ENCODE measurements around the gene SNX30. TPM values are rescaled to one million over a fixed set of nuclear protein-coding genes. Genes with fewer than 3 reads are reported as not detected.

The SNX30 gene
- total and polyA plus RNA-seq, 4 donors: 1.8 to 13.5 (median 6.5) TPM

DNA sequence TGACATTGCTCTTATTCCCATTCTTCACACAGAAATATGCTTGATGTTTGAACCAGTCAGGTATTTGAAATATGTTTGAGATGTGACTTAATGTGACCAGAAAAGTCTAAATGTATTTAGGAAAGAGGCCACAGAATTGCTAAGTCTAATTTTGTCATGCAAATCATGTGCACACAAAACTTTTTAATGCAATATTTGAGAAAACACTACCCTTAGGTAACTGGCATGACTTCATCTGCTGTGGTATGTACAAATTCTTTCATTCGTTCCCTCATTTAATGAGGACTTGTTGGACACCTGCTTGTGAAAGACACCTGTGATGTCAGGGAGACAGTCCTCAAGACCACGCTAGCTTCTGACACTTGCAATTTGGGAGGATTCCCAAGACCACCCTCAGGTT, 161.2 kb downstream of the SNX30 start:
- Histone ChIP-seq H3K4me3 (ENCODE audit: low read depth in 1 of 3, low read length in 3 of 3) (no peak overlapping the region), H3K36me3 (ENCODE audit: control insufficient read depth in 4 of 4, insufficient read depth in 3 of 4, low read depth in 1 of 4, low read length in 3 of 4) (no peaks in the 10 kb centered on the region), H3K9me3 (ENCODE audit: control insufficient read depth in 4 of 4, low read length in 3 of 4) (no peaks in the 10 kb centered on the region), H3K27me3 (ENCODE audit: control insufficient read depth in 4 of 4, insufficient read depth in 4 of 4, low read length in 3 of 4) (no peaks in the 10 kb centered on the region), H3K9ac (ENCODE audit: low read depth in 1 of 2, low read length in 2 of 2) (no peak overlapping the region), H3K4me1 (ENCODE audit: control insufficient read depth in 4 of 4, insufficient read depth in 4 of 4, low read length in 3 of 4) (no peaks in the 10 kb centered on the region), H3K27ac (ENCODE audit: low read depth in 1 of 2, low read length in 2 of 2) (no peak overlapping the region)
- 85% methylated on average over 2 of the region's 2 CpGs for WGBS
- no peak for TF ChIP-seq FOXA1 (IDR thresholded peaks at IDR 0.05)
- no peak for TF ChIP-seq NR2F2 (IDR thresholded peaks at IDR 0.05)
- TF ChIP-seq TAF1 (conservative IDR thresholded peaks at IDR 0.05): no peak
- TF ChIP-seq JUND (IDR thresholded peaks at IDR 0.05): no peak
- no peak for TF ChIP-seq HNF4G (IDR thresholded peaks at IDR 0.05)
- no peak for TF ChIP-seq HNF4A (conservative IDR thresholded peaks at IDR 0.05)
- DNase-seq (ENCODE audit: low spot score): no peak

DNA sequence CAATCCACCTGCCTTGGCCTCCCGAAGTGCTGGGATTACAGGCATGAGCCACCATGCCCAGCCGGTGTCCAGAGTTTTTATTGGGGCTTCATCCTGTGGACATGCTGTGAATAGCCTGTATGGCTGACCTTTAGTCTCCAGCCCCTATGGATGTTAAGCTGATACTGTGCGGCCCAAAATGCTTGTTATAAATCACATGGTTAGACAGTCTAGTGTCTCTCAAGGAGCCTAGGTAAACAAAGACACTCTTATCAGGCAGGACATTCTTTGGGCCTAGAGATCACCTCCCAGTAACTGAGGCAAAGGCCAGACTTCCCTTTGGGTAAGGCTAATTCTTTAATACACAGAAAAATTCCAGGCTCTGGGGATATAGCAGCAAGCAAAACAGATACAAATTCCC, 162.1 kb downstream of the SNX30 start:
- Histone ChIP-seq H3K27me3 (ENCODE audit: control insufficient read depth in 4 of 4, insufficient read depth in 4 of 4, low read length in 3 of 4) (no peaks in the 10 kb centered on the region), H3K4me3 (ENCODE audit: low read depth in 1 of 3, low read length in 3 of 3) (no peak overlapping the region), H3K9ac (ENCODE audit: low read depth in 1 of 2, low read length in 2 of 2) (no peak overlapping the region), H3K9me3 (ENCODE audit: control insufficient read depth in 4 of 4, low read length in 3 of 4) (no peaks in the 10 kb centered on the region), H3K36me3 (ENCODE audit: control insufficient read depth in 4 of 4, insufficient read depth in 3 of 4, low read depth in 1 of 4, low read length in 3 of 4) (no peaks in the 10 kb centered on the region), H3K27ac (ENCODE audit: low read depth in 1 of 2, low read length in 2 of 2) (no peak overlapping the region), H3K4me1 (ENCODE audit: control insufficient read depth in 4 of 4, insufficient read depth in 4 of 4, low read length in 3 of 4) (no peaks in the 10 kb centered on the region)
- TF ChIP-seq RAD21 (IDR thresholded peaks at IDR 0.05) (no peak), GABPA (IDR thresholded peaks at IDR 0.05 in 1 of 2, conservative IDR thresholded peaks at IDR 0.05 in 1 of 2) (no peak), TAF1 (conservative IDR thresholded peaks at IDR 0.05) (no peak), RXRA (IDR thresholded peaks at IDR 0.05) (no peak), SP1 (IDR thresholded peaks at IDR 0.05) (no peak), NR2F2 (IDR thresholded peaks at IDR 0.05) (no peak)
- DNase-seq (ENCODE audit: low spot score): no peak
- 92% methylated on average over 3 of the region's 3 CpGs for WGBS

DNA sequence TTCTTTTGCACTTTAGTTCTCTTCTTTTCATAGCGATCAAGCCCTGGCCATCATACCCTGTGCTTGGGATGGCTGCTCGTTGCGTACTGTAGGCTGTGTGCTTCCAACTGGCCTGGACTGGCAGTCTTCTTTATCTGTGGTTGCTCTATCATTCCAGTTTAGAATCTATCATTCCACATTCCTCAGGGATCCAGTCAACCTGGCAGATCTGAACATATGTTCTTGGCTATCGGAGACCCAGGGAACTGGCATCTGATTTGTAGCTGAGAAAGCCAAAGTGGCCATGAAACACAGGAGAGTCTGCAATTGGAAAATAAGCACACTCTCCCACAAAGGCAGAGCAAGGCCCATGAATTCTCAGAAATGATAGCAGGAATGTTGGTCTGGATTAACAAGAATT, 162.8 kb downstream of the SNX30 start:
- no peaks in the 10 kb centered on the region for H3K9me3 ChIP-seq (ENCODE audit: control insufficient read depth in 4 of 4, low read length in 3 of 4)
- TF ChIP-seq GABPA (IDR thresholded peaks at IDR 0.05 in 1 of 2, conservative IDR thresholded peaks at IDR 0.05 in 1 of 2): no peak
- no peak for TF ChIP-seq RXRA (IDR thresholded peaks at IDR 0.05)
- TF ChIP-seq FOXA2 (IDR thresholded peaks at IDR 0.05): no peak
- no peak for TF ChIP-seq SP1 (IDR thresholded peaks at IDR 0.05)
- TF ChIP-seq, protein P1, sequence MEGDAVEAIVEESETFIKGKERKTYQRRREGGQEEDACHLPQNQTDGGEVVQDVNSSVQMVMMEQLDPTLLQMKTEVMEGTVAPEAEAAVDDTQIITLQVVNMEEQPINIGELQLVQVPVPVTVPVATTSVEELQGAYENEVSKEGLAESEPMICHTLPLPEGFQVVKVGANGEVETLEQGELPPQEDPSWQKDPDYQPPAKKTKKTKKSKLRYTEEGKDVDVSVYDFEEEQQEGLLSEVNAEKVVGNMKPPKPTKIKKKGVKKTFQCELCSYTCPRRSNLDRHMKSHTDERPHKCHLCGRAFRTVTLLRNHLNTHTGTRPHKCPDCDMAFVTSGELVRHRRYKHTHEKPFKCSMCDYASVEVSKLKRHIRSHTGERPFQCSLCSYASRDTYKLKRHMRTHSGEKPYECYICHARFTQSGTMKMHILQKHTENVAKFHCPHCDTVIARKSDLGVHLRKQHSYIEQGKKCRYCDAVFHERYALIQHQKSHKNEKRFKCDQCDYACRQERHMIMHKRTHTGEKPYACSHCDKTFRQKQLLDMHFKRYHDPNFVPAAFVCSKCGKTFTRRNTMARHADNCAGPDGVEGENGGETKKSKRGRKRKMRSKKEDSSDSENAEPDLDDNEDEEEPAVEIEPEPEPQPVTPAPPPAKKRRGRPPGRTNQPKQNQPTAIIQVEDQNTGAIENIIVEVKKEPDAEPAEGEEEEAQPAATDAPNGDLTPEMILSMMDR (IDR thresholded peaks at IDR 0.05; ENCODE audit: low read depth, low read length, missing input control): no peak
- TF ChIP-seq YY1 (IDR thresholded peaks at IDR 0.05): no peak
- TF ChIP-seq RAD21 (IDR thresholded peaks at IDR 0.05): no peak
- no peak for TF ChIP-seq HNF4A (conservative IDR thresholded peaks at IDR 0.05)
- TF ChIP-seq, protein P2, sequence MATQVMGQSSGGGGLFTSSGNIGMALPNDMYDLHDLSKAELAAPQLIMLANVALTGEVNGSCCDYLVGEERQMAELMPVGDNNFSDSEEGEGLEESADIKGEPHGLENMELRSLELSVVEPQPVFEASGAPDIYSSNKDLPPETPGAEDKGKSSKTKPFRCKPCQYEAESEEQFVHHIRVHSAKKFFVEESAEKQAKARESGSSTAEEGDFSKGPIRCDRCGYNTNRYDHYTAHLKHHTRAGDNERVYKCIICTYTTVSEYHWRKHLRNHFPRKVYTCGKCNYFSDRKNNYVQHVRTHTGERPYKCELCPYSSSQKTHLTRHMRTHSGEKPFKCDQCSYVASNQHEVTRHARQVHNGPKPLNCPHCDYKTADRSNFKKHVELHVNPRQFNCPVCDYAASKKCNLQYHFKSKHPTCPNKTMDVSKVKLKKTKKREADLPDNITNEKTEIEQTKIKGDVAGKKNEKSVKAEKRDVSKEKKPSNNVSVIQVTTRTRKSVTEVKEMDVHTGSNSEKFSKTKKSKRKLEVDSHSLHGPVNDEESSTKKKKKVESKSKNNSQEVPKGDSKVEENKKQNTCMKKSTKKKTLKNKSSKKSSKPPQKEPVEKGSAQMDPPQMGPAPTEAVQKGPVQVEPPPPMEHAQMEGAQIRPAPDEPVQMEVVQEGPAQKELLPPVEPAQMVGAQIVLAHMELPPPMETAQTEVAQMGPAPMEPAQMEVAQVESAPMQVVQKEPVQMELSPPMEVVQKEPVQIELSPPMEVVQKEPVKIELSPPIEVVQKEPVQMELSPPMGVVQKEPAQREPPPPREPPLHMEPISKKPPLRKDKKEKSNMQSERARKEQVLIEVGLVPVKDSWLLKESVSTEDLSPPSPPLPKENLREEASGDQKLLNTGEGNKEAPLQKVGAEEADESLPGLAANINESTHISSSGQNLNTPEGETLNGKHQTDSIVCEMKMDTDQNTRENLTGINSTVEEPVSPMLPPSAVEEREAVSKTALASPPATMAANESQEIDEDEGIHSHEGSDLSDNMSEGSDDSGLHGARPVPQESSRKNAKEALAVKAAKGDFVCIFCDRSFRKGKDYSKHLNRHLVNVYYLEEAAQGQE (IDR thresholded peaks at IDR 0.05): no peak
- TF ChIP-seq TAF1 (conservative IDR thresholded peaks at IDR 0.05): no peak
- TF ChIP-seq NR2F2 (IDR thresholded peaks at IDR 0.05): no peak
- no peak for TF ChIP-seq HNF4G (IDR thresholded peaks at IDR 0.05)
- no peak for TF ChIP-seq EGR1 (IDR thresholded peaks at IDR 0.05; ENCODE audit: low read depth in 2 of 2)
- TF ChIP-seq JUND (IDR thresholded peaks at IDR 0.05): no peak
- TF ChIP-seq, protein P3, sequence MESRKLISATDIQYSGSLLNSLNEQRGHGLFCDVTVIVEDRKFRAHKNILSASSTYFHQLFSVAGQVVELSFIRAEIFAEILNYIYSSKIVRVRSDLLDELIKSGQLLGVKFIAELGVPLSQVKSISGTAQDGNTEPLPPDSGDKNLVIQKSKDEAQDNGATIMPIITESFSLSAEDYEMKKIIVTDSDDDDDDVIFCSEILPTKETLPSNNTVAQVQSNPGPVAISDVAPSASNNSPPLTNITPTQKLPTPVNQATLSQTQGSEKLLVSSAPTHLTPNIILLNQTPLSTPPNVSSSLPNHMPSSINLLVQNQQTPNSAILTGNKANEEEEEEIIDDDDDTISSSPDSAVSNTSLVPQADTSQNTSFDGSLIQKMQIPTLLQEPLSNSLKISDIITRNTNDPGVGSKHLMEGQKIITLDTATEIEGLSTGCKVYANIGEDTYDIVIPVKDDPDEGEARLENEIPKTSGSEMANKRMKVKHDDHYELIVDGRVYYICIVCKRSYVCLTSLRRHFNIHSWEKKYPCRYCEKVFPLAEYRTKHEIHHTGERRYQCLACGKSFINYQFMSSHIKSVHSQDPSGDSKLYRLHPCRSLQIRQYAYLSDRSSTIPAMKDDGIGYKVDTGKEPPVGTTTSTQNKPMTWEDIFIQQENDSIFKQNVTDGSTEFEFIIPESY (IDR thresholded peaks at IDR 0.05): no peak
- TF ChIP-seq FOXA1 (IDR thresholded peaks at IDR 0.05): no peak
- no peak overlapping the region for H3K4me3 ChIP-seq (ENCODE audit: low read depth in 1 of 3, low read length in 3 of 3)
- WGBS: 94% methylated on average over 4 of the region's 4 CpGs
- no peaks in the 10 kb centered on the region for H3K4me1 ChIP-seq (ENCODE audit: control insufficient read depth in 4 of 4, insufficient read depth in 4 of 4, low read length in 3 of 4)
- DNase-seq (ENCODE audit: low spot score): no peak
- H3K27ac ChIP-seq (ENCODE audit: low read depth in 1 of 2, low read length in 2 of 2): no peak overlapping the region
- no peaks in the 10 kb centered on the region for H3K36me3 ChIP-seq (ENCODE audit: control insufficient read depth in 4 of 4, insufficient read depth in 3 of 4, low read depth in 1 of 4, low read length in 3 of 4)
- peaks cover 0 to 4% (median 0%) of the 10 kb centered on the region in 4 donors for H3K27me3 ChIP-seq (ENCODE audit: control insufficient read depth in 4 of 4, insufficient read depth in 4 of 4, low read length in 3 of 4)
- no peak overlapping the region for H3K9ac ChIP-seq (ENCODE audit: low read depth in 1 of 2, low read length in 2 of 2)

All from liver (tissue), 9 donors.